8988T (cell line): ENCODE results near the gene NAE1.
"Not testable (repeated sequence)": the region's sequence is repeated elsewhere in the genome, so short reads cannot be mapped to it uniquely, and the experiment has no call there.

ENCODE experiments used
- DNase-seq: peaks from one replicate; pipeline ENCODE4 v3.0.0; 2011

NAE1 gene

DNA sequence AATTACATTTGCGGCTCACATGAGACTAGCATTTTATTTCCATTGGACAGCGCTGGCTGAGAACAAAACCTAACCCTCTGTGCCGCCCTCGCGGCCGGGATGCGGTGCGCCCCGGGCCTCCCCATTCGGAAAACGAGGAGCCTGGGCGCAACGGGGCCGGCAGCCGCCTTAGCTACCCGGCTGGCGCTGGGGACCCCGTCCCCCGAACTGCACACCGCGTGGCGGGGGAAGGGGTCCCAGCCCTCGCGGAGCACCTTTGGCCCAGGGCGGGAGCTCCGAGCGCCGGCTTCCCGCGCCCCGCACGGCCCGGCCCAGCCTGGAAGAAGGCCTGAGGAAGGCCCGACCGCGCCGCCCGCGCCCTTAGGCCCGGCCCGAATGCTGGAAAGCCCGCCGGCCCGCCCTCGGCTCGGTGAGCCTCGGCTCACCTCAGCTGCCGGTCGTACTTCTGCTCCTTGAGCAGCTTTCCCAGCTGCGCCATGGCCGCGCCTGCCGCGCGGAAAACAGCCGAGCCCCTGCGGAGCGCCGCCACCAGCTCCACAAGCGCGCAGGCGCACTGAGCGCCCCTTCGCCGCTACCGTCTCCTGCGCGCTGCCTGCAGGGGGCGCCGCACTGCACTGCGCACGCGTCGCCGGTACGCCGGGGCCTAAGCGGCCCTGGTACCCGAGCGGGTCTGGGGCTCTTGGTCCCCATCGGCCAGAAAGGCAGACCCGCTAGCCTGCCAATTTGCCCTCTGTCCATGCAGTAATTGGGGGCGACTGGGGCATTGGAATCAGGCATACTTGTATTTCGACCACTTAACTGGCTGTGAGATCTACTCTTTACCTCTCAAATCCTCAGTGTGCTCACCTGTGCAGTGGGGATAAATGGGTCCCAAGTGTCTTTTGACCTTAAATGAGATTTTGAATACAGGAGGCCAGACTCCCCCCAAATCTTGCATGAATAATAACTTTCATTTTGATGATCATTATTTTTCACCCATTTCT is at the start of gene NAE1:
TSS of gene NAE1 (minus strand) at position 555 of the 983 bp plus-strand sequence. CDS start at position 478, 77 bp downstream.
- DNase-seq = peak; percentile 94

DNA sequence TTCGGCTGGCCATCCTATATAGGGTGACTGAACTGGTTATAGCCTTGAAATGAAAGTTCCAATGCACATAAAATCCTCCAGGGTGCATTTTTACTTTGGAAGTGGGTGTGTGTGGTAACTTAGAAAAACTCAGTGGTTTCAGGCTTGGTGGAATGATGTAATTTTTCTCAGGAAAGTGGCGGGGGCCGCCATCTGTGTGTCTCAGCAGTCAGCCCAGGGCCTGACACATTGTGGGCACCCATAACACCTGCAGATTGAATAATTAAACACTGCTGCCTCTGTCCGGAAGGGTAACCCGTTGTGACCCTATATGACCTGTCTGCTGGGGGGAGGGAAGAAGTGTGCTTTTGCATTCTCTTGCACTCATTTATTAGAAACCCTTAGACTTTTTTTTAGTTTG is 47.3 kb upstream of the NAE1 start:
- DNase-seq = no peak

DNA sequence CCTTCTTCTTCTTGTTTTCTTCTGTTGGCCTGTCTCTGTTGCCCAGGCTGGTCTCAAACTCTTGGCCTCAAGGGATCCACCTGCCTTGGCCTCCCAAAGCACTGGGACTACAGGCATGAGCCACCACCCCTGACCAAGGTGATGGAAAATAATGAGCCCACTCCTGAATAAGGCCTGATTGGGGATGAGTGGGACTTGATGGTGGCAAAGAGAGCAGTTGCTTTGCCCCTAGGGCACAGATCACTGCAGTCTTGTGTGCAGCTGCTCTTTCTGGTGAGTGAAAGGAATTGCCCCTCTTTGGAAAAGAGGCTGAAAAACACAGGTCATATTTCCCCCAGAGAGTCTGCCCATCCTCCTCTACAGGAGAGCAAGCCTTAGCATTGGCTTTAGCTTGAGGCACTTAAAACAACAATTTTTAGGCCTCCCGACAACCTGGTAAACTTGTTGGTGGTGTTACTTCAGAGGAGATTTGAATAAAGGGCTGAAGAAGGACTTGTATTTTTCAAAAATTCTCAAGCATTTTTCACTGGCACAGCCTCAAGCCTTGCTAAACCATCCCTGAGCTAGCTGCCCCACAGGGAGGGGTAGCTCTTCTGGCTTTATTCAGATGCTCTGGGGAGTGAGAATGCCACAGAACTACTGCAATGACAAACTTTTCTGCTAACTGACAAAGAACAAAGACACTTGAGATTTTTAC is 43.5 kb upstream of the NAE1 start:
- no peak for DNase-seq

DNA sequence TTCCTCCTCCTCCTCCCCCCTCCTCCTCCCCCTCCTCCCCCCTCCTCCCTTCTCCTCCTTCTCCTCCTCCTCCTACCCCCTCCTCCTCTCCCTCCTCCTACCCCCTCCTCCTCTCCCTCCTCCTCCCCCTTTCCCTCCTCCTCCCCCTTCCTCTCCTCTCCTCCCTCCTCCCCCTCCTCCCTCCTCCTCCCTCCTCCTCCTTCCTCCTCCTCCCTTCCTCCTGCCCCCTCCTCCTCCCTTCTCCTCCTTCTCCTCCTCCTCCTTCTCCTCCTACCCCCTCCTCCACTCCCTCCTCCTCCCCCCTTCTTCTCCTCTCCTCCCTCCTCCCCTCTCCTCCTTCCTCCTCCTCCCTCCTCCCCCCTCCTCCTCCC is 42.9 kb upstream of the NAE1 start:
- no peak for DNase-seq

DNA sequence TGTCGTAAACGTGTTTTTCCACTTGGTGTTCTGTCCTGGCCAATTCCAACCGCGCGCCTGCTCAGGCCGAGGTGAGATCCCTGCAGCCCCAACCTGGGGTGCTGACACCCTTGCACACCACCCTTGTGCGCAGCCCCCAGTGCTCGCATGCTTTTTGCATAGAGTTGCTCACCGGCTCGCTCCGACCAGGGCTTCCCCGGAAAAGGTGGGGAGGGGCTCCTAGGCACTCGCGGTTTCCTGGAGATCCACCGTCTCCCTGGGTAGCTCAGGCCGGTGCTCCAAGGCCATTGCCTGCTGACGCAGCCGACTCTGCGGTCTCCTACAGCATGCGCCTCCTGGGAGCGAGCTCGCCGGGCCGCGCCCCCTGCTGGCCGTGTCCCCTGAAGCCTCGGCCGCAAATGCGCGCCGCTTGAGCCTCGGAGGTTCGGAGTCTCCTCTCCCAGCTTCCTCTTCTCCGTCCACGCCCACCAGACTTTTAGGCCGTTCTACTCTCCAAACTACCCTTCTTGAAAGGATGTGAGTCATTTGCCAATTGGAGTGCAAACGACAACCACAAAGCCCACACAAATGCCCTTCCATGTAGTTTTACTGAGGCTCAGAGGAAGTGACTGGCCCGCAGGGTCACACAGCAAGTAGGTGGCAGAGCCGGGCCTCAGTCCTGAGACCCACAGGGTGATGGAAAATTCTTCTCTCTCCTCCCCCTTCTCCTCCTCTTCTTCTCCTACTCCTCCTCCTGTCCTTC is 42.3 kb upstream of the NAE1 start:
- DNase-seq = peak; percentile 91

DNA sequence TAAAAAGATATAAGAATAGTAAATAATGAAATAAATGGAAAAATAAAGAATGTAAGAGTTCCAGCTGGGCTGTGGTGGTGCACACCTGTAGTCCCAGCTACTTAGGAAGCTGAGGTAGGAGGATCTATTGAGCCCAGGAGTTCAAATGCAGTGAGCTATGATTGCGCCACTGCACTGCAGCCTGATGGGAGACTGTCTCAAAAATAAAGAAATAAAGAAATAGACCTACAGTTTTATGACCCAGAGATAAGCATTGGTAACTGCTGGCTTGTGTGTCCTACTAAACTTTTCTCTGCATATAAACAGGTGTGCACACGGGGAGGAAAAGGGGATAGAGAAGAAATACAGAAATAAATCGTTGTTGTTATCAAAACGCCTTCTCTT is 41.8 kb upstream of the NAE1 start:
- no peak for DNase-seq

DNA sequence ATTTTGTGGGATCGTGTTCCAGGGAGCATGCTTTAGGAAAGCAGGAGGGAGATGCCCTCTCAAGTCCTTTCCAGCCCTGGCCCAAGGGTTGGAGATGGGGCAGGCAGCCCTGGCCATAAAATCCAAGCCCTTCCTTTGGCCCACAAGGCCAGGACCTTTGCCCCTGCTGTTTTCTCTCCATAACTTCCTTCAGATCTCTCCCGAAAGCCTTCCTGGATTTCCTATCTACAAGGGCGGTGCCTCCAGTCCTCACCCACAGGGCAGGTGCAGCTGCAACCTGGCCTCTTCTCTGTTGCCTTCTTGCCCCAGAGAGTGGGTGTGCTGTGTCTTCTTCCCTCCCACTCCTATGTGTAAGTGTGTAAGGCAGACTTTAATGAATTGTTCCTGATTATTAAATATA is 41.1 kb upstream of the NAE1 start:
- no peak for DNase-seq

DNA sequence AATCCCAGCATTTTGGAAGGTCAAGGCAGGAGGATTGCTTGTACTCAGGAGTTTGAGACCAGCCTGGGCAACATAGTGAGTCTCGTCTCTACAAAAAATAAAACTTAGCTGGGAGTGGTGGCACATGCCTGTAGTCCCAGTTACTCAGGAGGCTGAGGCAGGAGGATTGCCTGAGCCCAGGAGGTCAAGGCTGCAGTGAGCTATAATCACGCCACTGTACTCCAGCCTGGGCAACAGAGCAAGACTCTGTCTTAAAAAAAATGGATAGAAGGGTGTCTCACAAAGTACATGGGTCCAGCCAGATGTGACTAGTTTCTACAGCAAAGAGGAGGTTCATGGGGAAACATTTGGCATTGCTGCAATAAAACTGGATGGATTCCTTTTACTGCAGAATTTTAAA is 40.6 kb upstream of the NAE1 start:
- not testable (repeated sequence) for DNase-seq

DNA sequence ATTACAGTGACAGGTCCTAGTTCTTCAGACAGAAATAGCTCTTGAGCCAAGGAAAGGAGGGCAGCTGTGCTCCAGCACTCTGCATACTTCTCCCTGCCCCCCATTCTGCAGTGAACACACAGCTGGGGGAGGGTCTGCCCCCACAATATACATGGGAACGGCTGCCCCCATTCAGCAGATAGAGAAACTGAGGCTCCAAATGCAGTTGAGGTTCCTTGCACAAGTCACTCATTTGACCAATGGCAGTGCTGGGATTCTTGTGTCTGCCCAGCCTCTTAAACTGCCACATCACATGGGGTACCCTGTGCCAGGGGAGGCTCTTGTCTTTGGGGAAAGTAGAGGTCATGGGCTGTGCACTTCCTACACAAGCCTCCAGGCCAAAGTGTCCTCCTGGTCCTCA is 38.6 kb upstream of the NAE1 start:
- DNase-seq = no peak

DNA sequence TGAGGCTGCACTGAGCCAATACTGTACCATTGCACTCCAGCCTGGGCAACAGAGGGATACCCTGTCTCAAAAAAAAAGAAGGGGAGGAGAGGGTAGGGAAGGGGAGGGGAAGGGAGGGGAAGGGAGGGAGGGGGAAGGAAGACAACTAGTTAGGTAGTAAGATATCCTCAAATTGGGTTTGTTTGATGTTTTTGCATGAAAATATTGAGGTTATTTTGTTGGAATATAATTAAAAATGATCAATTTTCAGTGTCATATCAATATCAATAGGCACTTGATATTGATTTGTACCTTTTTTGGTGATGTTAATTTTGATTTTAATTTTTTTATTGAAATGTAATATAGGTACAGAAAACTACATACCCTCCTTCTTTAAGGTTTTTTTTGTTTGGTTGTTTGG is 32.9 kb upstream of the NAE1 start:
- DNase-seq = no peak

DNA sequence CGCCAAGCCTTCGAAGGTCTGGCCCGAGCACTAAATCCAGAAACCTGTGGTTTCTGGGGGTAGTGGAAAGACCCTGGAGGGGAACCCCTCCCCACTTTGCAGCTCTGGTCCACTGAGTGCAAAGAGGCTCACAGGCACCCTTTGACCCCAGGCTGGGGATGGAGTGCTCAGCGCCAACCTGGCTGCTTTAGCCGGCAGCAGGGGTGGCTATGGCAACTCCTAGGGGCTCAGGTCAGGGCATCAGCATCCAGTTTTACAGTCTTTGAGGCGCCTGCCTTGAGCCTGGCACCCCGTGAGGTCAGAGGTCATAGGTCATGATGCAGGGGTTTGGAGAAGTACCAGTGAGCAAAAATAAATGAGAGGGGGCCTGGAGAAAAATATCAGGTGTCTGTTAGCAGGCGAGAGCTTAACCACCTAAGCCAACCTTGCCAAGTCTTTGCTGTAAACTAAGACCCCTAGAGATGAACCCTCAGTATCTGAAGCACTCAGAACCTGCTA is 31.3 kb upstream of the NAE1 start:
- DNase-seq = no peak

DNA sequence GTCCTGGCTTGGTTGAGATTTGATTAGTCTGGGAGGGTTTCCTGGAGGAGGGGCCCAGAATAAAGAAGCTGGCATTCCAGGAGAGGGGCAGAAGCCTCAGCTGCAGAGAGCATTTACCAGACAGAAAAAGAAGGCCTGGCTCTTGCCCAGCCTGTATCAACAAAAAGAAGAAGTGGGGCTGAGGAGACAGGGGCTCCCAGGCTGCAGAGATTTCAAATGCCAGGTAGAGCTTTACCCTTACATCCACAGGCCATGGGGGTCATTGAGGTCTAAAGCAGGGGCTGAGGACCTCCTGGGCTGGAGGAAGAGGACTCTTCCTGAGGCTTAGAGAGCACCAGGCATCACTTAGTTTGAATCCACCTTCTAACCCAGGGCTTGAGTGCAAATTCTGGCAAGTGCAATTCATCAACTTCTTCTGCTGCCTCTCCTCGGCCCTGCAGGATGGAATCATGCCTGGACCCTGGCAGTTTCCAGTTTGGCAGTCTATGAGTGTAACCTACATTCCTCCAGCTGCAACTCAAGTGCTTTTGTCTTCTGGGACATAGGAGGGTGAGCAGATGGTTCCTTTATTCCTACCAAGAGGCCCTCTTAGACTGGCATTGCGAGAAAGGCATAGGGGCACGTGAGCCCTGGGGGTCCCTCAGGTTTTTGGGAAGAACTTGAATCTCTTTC is 28.8 kb upstream of the NAE1 start:
- DNase-seq = no peak

DNA sequence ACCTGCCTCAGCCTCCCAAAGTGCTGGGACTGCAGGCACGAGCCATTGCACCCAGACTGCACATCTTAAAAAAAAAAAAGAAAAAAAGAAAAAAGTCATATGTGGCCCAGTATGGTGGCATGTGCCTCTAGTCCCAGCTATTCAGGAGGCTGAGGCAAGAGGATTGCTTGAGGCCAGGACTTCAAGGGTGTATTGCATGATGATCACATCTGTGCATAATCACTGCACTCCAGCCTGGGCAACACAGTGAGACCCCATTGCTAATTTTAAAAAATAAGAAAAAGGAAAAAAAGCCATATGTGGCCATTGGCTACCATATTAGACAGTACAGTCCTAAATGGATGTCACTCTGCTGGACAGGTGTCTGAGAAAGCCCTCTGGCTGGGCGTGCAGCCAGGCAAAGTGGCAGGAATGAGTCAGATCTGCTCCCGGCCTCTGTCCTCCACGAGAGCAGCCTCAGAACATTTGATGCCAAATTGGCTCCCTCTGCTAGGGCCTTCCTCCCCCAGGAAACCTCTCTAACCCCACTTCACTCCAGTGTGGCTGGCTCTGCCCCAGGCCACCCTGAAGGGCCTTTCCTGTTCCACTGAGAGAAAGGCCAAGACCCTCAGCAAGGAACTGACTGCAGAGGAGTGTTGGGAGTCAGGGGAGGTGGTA is 28.1 kb upstream of the NAE1 start:
- no peak for DNase-seq

DNA sequence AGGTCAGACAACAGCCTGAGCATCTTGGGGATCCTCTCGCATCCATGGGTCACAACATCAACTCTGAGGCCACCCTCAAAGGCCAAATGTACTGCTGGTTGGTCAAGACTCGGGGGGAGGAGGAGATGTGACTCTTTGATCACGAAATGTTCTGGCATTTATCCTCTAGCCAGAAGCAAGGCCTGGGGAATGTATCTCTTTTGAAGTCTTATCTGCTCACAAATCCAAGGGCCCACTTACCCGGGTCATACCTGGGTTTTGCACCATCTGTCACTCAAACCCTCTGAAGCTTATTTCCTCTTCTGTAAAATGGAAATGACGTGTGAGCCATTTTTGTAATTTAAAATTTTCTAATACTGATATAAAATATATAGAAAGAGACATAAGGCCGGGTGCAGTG is 26.7 kb upstream of the NAE1 start:
- no peak for DNase-seq

DNA sequence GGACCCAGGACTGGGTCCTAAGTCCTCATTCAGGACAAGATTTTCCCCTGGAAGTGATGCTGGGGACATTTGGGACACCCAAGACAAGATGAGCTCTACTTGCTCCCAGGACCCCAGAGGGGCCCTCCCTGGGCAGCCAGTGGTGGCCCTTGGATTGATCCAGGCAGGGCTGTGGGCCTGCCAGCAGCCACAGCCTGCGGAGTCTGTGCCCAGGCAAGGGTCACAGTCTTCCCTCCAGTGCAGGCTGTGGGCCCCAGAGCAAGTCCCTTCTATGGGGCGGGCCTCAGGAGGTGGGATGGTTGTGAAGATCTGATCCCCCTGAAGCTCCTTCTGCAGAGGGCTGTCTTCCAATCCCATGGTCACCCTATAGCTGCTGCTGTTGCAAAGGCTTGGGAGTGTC is 26.0 kb upstream of the NAE1 start:
- DNase-seq = no peak

DNA sequence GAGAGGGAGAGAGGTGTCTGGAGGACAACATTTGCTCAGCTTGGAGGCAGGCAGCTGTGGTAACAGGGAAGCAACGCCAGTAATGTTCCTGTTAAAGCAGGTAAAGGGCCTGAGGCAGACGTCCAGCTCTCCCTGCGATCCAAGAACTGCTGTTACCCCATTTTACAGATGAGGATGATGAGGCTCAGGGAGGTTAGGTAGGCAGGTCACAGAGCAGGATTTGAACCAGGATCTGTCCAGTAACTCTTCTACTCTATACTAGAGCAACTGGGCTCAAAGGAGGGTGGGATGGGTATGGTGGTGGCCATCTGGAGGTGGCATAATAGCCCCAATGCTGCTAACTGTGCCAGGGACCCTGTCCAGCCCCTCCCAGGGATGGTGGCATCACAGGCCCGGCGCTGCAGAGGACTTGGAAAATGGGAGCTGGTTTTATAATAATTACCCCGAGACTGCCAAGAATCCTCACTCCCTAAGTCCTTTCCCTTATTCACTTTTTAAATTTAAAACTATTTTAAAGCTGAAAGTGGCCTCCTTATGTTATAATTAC is 25.5 kb upstream of the NAE1 start:
- no peak for DNase-seq

DNA sequence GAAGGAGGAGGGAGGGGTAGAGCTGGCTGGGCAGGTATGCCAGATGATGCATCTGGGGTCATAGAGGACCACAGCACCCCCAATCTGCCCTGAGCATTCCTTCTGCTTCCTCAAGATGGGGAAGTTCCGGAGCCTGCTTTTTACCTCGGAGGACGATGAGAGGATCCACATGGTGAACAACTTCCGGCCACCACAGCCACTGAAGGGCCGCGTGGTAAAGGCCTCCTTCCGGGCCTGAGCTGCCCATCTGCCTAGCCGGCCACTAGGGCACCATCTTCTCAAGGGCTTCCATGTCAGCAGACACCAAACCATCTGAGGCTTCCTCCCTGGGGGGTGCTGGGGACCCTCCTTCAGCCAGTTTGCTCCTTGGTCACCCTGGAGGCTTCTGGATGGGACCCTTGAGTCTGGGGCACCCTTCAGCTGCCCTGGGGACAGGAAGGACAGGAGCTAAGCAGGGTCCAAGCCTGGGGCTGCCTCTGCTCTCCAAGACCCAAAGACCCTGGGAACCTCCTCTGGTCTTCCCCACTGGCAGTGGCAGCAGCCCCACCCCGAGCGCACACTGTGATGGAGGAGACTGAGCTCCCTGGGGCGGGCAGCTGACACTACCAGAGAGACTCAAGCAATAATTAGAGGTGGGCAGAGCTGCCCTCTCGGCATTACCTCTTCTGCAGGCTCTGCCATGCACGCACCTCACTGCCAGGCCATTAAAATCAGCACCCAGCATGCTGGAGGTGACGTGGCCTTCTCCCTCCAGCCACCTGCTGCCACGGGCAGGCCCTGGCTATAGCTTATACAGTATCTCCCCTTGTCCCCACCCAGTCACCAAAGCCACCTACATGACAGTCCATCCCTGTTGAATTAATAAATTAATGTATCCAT is 22.7 kb upstream of the NAE1 start:
- no peak for DNase-seq

DNA sequence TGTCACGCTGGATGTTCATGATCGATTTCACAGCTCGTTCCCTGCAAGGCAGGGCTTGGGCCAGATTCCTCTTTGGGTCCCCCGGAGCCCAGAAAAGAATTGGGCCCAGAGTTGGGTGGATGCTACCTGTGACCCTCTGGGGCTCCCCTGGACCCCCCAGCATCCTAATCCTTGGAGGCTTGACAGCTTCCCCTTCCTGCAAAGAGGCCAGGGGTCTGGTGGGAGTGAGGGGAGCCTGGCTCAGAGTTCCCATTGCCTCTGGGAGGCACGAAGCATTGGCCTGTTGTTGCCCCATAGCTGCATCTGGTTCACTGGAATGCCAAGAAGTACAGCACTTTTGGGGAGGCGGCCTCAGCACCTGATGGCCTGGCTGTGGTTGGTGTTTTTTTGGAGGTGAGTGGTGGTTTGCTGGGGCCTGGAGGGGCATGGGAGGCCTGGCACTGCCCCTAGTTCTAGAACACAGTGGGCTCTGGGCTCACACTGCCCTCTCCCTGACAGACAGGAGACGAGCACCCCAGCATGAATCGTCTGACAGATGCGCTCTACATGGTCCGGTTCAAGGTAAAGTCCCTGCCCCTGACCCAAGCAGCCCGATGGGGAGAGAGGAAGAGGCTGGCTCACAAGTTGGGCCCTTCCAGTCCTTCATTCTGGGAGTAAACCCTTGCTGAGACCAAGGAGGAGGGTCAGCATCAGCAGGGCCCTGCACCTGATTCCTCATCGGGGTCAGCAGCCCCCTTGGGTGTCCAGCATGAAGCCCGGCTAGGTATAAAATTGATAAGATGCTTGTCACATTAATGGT is 20.6 kb upstream of the NAE1 start:
- no peak for DNase-seq

DNA sequence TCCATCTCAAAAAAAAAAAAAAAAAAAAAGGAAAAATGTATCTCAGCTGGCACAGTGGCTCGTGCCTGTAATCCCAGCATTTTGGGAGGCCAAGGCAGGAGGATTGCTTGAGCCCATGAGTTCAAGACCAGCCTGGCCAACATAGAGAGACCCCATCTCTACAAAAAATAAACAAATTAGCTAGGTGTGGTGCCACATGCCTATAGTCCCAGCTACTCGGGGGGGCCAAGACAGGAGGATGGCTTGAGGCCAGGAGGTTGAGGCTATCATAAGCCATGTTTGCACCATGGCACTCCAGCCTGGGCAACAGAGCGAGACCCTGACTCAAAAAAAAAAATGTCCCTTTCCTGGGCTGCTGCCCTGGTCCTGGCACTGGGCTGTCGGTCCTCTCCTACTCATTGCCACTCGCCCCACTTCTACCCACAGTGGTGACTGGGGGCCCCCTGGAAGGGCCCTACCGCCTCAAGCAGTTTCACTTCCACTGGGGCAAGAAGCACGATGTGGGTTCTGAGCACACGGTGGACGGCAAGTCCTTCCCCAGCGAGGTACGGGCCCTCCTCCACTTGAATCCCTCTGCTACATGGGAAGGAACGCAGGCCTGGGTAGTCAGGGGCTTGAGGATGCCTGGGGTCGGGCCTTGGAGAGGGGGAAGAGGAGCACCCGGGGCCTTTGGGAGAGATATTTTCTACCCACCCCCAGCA is 19.5 kb upstream of the NAE1 start:
- DNase-seq = no peak
